OCI-LY7 (cell line): ENCODE results near the gene RAP2B. TPM values are rescaled to one million over a fixed set of nuclear protein-coding genes. Genes with fewer than 3 reads are reported as not detected.

ENCODE experiments used
- BruUV-seq: library from RNA; stranded (reverse); fragments of 400-500 nt; replicated peaks from 2 replicates; lab custom pipeline; 2021; lab: Mats Ljungman, UMichigan
- CTCF ChIA-PET: fragments of 300-600 bp; sonication (Branson Sonifier 250); formaldehyde crosslinking; loops from one replicate; lab custom pipeline; 2022; ENCODE audit warnings: antibody characterized with exemption; ENCODE audit not compliant: unreplicated experiment; lab: Charles Lee
- POLR2A ChIA-PET: fragments of 300-600 bp; sonication (Branson Sonifier 250); formaldehyde crosslinking; loops from one replicate; lab custom pipeline; 2022; ENCODE audit warnings: antibody characterized with exemption; lab: Charles Lee
- DNase-seq: peaks from one replicate; pipeline ENCODE4 v3.0.0-alpha.2; 2015; ENCODE audit warnings: low spot score
- H2AFZ ChIP-seq: fragments of 200-600 bp; sonication (generic), shearing (Covaris generic); 2 replicates; pipeline ENCODE4 v1.6.1; 2014; ENCODE audit warnings: mild to moderate bottlenecking, antibody characterized with exemption, low read length, moderate library complexity
- H3K27ac ChIP-seq: fragments of 200-600 bp; sonication (generic); 2 replicates; pipeline ENCODE4 v1.5.1; 2014; ENCODE audit warnings: mixed run types, low read depth, mild to moderate bottlenecking, moderate library complexity, low read length, inconsistent platforms; ENCODE audit not compliant: poor library complexity, severe bottlenecking
- H3K36me3 ChIP-seq: fragments of 200-600 bp; sonication (generic); 2 replicates; pipeline ENCODE4 v1.6.1; 2014; ENCODE audit warnings: mild to moderate bottlenecking, antibody characterized with exemption, low read length, moderate library complexity, mixed read lengths; ENCODE audit not compliant: insufficient read depth
- H3K4me1 ChIP-seq: fragments of 200-600 bp; sonication (generic); 2 replicates; pipeline ENCODE4 v1.5.1; 2014; ENCODE audit warnings: mild to moderate bottlenecking, low read length; ENCODE audit not compliant: insufficient read depth, poor library complexity, severe bottlenecking
- H3K4me2 ChIP-seq: fragments of 200-600 bp; sonication (generic); 2 replicates; pipeline ENCODE4 v1.6.1; 2014; ENCODE audit warnings: mild to moderate bottlenecking, low read length
- H3K4me3 ChIP-seq: fragments of 200-600 bp; sonication (generic); 2 replicates; pipeline ENCODE4 v1.5.1; 2014; ENCODE audit warnings: mild to moderate bottlenecking, low read depth, low read length; ENCODE audit not compliant: poor library complexity, severe bottlenecking
- H3K79me2 ChIP-seq: fragments of 200-600 bp; sonication (generic); 2 replicates; pipeline ENCODE4 v1.6.1; 2016; ENCODE audit warnings: low read depth, mild to moderate bottlenecking, low read length, moderate library complexity, mixed read lengths; ENCODE audit not compliant: insufficient read depth
- H3K9me2 ChIP-seq: fragments of 200-600 bp; sonication (generic); 2 replicates; pipeline ENCODE4 v1.6.1; 2016; ENCODE audit warnings: mild to moderate bottlenecking, low read length, mixed read lengths; ENCODE audit not compliant: insufficient read depth
- H3K9me3 ChIP-seq: fragments of 200-600 bp; sonication (generic); 2 replicates; pipeline ENCODE4 v1.6.1; 2014; ENCODE audit warnings: mild to moderate bottlenecking, mixed run types, low read length, mixed read lengths
- H4K20me1 ChIP-seq: fragments of 200-600 bp; sonication (generic); 2 replicates; pipeline ENCODE4 v1.6.1; 2014; ENCODE audit warnings: mild to moderate bottlenecking, antibody characterized with exemption, low read length, moderate library complexity, mixed read lengths; ENCODE audit not compliant: insufficient read depth
- CTCF ChIP-seq: fragments of 200-600 bp; sonication (generic); conservative IDR thresholded peaks from 2 replicates; pipeline ENCODE4 v1.5.1; 2014; ENCODE audit warnings: mild to moderate bottlenecking, antibody characterized with exemption, low read length, moderate library complexity, mixed read lengths
- EZH2phosphoT487 ChIP-seq: fragments of 200-600 bp; sonication (generic); IDR thresholded peaks from 2 replicates; pipeline ENCODE4 v1.6.1; 2018; ENCODE audit warnings: low read depth, borderline replicate concordance, mild to moderate bottlenecking, mixed run types, antibody characterized with exemption, low read length, moderate library complexity, mixed read lengths
- intact Hi-C: fragments of 100-400 bp; cut with micrococcal nuclease; formaldehyde crosslinking; loops from one replicate; pipeline ENCODE4 v1.10.0; 2022; ENCODE audit not compliant: unreplicated experiment
- total RNA-seq, 2 experiments: library from RNA; depleted of rRNA in 1 of 2; stranded (reverse); fragments of >200 nt in 1 of 2; shearing (Covaris generic) in 1 of 2; gene quantifications; 2 replicates each; pipeline ENCODE4 v1.2.3, GENCODE V29; 2014 to 2022

The RAP2B gene
- total RNA-seq, 2 experiments from 2014 or later: 11.3 to 15.1 TPM

GRCh38 chr3:153161138-153161713 lies 800 bp upstream of the RAP2B start:
- POLR2A ChIA-PET: interaction anchor here (0.6 to 3.6 kb wide), 27 partner anchors 10 to 1143 kb away, joined by 3 to 33 read pairs (median 5); no protein-coding TSS in a partner anchor
- H3K36me3 ChIP-seq: 0 out of 2 replicates have a peak, but pooled peaks cover 11% of the 10 kb centered on the region
- peak overlapping the region; percentile 89 for H3K4me2 ChIP-seq
- peak overlapping the region; percentile 87 for H3K4me3 ChIP-seq
- peak overlapping the region; percentile 82 for H3K27ac ChIP-seq
- H4K20me1 ChIP-seq: peaks cover 30% of the 10 kb centered on the region
- peaks cover 29% of the 10 kb centered on the region for H3K4me1 ChIP-seq
- H3K9me3 ChIP-seq: no peaks in the 10 kb centered on the region
- intact Hi-C loops: loop anchor here (1.0 to 5.0 kb wide), 4 partner anchors 464 to 1161 kb away; partner anchors contain the start of gene DHX36
- H3K79me2 ChIP-seq: peaks cover 41% of the 10 kb centered on the region
- peak; percentile 99 for DNase-seq
- no TSS peak for BruUV-seq
- TF ChIP-seq CTCF (no peak), EZH2phosphoT487 (no peak)
- H2AFZ ChIP-seq: peak overlapping the region; percentile 89
- H3K9me2 ChIP-seq: no peaks in the 10 kb centered on the region
- CTCF ChIA-PET: interaction anchor here (0.7 kb wide), 1 partner anchor 603 kb away, joined by 3 read pairs; no protein-coding TSS in a partner anchor

GRCh38 chr3:153162513-153163392 lies 727 bp downstream of the RAP2B start:
- Histone ChIP-seq H3K4me1 (peaks cover 34% of the 10 kb centered on the region), H3K4me3 (peak overlapping the region; percentile 87), H3K36me3 (peaks cover 17% of the 10 kb centered on the region; the same call in 1 of the 2 replicates), H3K27ac (peak overlapping the region; percentile 36), H4K20me1 (peaks cover 37% of the 10 kb centered on the region), H3K9me3 (no peaks in the 10 kb centered on the region), H3K79me2 (peaks cover 52% of the 10 kb centered on the region), H3K9me2 (no peaks in the 10 kb centered on the region), H2AFZ (peak overlapping the region; percentile 47; the same call in 1 of the 2 replicates), H3K4me2 (peak overlapping the region; percentile 81)
- BruUV-seq: no TSS peak
- peak; percentile 55 for DNase-seq
- intact Hi-C loops: loop anchor here (5.0 kb wide), 1 partner anchor 1160 kb away; the partner anchor contains the start of gene DHX36
- CTCF ChIA-PET: interaction anchor here (1.3 kb wide), 1 partner anchor 10 kb away, joined by 3 read pairs; no protein-coding TSS in a partner anchor
- TF ChIP-seq CTCF (no peak), EZH2phosphoT487 (no peak)
- POLR2A ChIA-PET: interaction anchor here (0.5 to 3.6 kb wide), 6 partner anchors 9 to 600 kb away, joined by 3 to 33 read pairs (median 6); no protein-coding TSS in a partner anchor
